Lower leg skin (tissue), 3 donors: Measurements from ENCODE around the gene EIF4EBP3.

ENCODE experiments used
- CTCF ChIP-seq, 3 donors: fragments of 450-650 bp; IDR thresholded peaks; one replicate each; pipeline ENCODE4 v1.5.1; 2016; ENCODE audit warnings: antibody characterized with exemption in 3 of 3, mild to moderate bottlenecking in 3 of 3, moderate library complexity in 2 of 3
- POLR2A ChIP-seq, 2 donors: fragments of 450-650 bp; IDR thresholded peaks; one replicate each; pipeline ENCODE4 v1.6.1; 2016 to 2017; ENCODE audit warnings: antibody characterized with exemption in 2 of 2, mild to moderate bottlenecking in 1 of 2, moderate library complexity in 1 of 2

GRCh38 chr5:140570488-140570887, 23.0 kb downstream of the EIF4EBP3 start:
- TF ChIP-seq CTCF (IDR thresholded peaks at IDR 0.05) (no peak), POLR2A (IDR thresholded peaks at IDR 0.05) (no peak)
